GM23248 (cell line): ENCODE data around the gene SLC29A3.

Experiments
- EZH2 ChIP-seq: fragments of 200-600 bp; sonication (generic); IDR thresholded peaks from 2 replicates; pipeline ENCODE4 v1.6.1; 2018; ENCODE audit warnings: antibody characterized with exemption, mild to moderate bottlenecking; ENCODE audit not compliant: insufficient read depth, poor library complexity, severe bottlenecking
- EZH2phosphoT487 ChIP-seq: fragments of 200-600 bp; sonication (generic); IDR thresholded peaks from 2 replicates; pipeline ENCODE4 v1.6.1; 2018; ENCODE audit warnings: antibody characterized with exemption, moderate library complexity, mild to moderate bottlenecking, low read depth; ENCODE audit not compliant: insufficient read depth

GRCh38 chr10:71359364-71360046, 40.4 kb downstream of the SLC29A3 start:
- no peak for TF ChIP-seq EZH2
- no peak for TF ChIP-seq EZH2phosphoT487
